Esophagus squamous epithelium (tissue), 5 donors: ENCODE results near the gene HMCN1. TPM values are rescaled to one million over a fixed set of nuclear protein-coding genes. Genes with fewer than 3 reads are reported as not detected.

Experiments used
- DNase-seq: peaks from one replicate; lab custom pipeline; 2025; lab: John Stamatoyannopoulos, UW
- H3K27ac ChIP-seq, 4 donors: fragments of 200-600 bp; sonication (generic); one replicate each; pipeline ENCODE4 v1.5.1; 2016 to 2019; ENCODE audit warnings: mild to moderate bottlenecking in 1 of 4
- H3K27me3 ChIP-seq, 4 donors: fragments of 200-600 bp; sonication (generic); 1 replicate in 3 of 4; 2 replicates in 1 of 4; pipeline versions ENCODE4 v1.5.1 to v1.6.0; 2017 to 2021; ENCODE audit warnings: antibody characterized with exemption in 1 of 4
- H3K36me3 ChIP-seq, 3 donors: fragments of 200-600 bp; sonication (generic); one replicate each; pipeline ENCODE4 v1.5.1; 2016 to 2019
- H3K4me1 ChIP-seq, 3 donors: fragments of 200-600 bp; sonication (generic); one replicate each; pipeline ENCODE4 v1.5.1; 2017 to 2019
- H3K4me3 ChIP-seq, 4 donors: fragments of 200-600 bp; sonication (generic); 1 replicate in 3 of 4; 2 replicates in 1 of 4; pipeline ENCODE4 v1.5.1; 2016 to 2019; ENCODE audit warnings: mild to moderate bottlenecking in 2 of 4, moderate library complexity in 1 of 4
- H3K9me3 ChIP-seq, 3 donors: fragments of 200-600 bp; sonication (generic); one replicate each; pipeline ENCODE4 v1.5.1; 2016 to 2019
- POLR2A ChIP-seq, 4 donors: fragments of 450-650 bp; IDR thresholded peaks; one replicate each; pipeline ENCODE4 v1.6.1; 2017; ENCODE audit warnings: antibody characterized with exemption in 4 of 4, mild to moderate bottlenecking in 4 of 4, moderate library complexity in 3 of 4
- WGBS, 2 donors: methylation state at CpG; one replicate each; pipeline ENCODE4 v1.1.5; 2018; 5-methylcytosine and 5-hydroxymethylcytosine counted together
- intact Hi-C: fragments of 100-400 bp; cut with DNase I; formaldehyde crosslinking; loops from one replicate; pipeline ENCODE4 v1.15.0; 2022
- total RNA-seq, 4 donors: library from RNA; depleted of rRNA; stranded (reverse); fragments of >200 nt; gene quantifications; one replicate each; pipeline ENCODE4 v1.1.0, GENCODE V29; 2016
- TF ChIP-seq, protein P1 (sequence below), 6 experiments: fragments of 450-650 bp in 4 of 6; fragments of 200-600 bp in 2 of 6; sonication (generic) in 2 of 6; IDR thresholded peaks; one replicate each; pipeline ENCODE4 v1.5.1; 2016 to 2019; ENCODE audit warnings: antibody characterized with exemption in 6 of 6, mild to moderate bottlenecking in 4 of 6, moderate library complexity in 4 of 6
- donor health status: DM: yes; HTN: yes; CAD: no.

The HMCN1 gene
- total RNA-seq, 4 donors from 2014 or later = 0.49 to 6.7 (median 3.3) TPM

DNA sequence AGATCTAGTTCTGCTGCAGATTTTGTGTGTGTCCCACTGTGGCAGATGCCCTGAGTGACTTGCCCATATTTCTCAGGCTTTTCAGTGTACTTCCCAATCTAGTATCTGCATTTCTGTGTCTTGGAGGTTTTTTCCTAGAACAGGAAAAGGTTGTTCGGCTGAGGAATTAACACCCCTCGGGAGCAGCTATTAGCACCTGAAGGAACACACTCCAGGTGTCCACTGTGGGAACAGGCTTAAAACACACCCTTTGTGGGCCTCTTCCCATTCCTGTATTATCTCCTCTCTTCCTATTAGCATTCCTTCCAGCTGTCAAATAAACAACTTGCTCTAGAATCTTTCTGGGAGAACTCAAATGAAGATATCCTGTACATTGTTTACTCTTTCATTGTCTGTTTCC, 178.3 kb downstream of the HMCN1 start:
- WGBS, 2 donors = 68 to 78% methylated on average over 2 of the region's 2 CpGs

DNA sequence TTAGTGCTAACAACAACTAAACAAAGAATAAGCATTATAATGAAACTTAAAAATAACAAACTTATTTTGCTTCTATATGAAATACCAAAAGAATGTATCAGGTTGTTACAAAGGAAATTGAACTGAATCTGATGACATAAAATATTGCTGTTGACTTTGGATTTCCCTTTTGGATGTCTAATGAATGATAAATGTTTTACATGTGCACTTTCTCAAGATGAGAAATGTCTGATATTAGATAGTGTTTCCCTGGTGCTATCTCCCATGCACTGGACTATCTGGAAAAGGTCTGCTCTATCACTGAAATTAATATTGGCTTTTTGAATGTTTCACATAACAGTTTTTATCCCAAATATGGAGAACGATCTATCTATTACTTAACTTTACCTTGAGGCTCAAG, 179.9 kb downstream of the HMCN1 start:
- Histone ChIP-seq H3K27me3 (no peaks in the 10 kb centered on the region), H3K36me3 (no peaks in the 10 kb centered on the region), H3K4me3 (no peak overlapping the region), H3K4me1 (no peaks in the 10 kb centered on the region), H3K9me3 (no peaks in the 10 kb centered on the region), H3K27ac (no peak overlapping the region)
- 77 to 84% methylated on average over 1 of the region's 1 CpG for WGBS, 2 donors
- intact Hi-C loops = no loop called here
- no peak for DNase-seq
- TF ChIP-seq, protein P1, sequence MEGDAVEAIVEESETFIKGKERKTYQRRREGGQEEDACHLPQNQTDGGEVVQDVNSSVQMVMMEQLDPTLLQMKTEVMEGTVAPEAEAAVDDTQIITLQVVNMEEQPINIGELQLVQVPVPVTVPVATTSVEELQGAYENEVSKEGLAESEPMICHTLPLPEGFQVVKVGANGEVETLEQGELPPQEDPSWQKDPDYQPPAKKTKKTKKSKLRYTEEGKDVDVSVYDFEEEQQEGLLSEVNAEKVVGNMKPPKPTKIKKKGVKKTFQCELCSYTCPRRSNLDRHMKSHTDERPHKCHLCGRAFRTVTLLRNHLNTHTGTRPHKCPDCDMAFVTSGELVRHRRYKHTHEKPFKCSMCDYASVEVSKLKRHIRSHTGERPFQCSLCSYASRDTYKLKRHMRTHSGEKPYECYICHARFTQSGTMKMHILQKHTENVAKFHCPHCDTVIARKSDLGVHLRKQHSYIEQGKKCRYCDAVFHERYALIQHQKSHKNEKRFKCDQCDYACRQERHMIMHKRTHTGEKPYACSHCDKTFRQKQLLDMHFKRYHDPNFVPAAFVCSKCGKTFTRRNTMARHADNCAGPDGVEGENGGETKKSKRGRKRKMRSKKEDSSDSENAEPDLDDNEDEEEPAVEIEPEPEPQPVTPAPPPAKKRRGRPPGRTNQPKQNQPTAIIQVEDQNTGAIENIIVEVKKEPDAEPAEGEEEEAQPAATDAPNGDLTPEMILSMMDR (IDR thresholded peaks at IDR 0.05) = no peak
- no peak for TF ChIP-seq POLR2A (IDR thresholded peaks at IDR 0.05)

More for the DNA sequence above, 178.3 kb downstream of the HMCN1 start:
- intact Hi-C loops = no loop called here
- TF ChIP-seq POLR2A (IDR thresholded peaks at IDR 0.05) = no peak
- TF ChIP-seq, protein P1 (IDR thresholded peaks at IDR 0.05) = no peak
- H3K36me3 ChIP-seq = no peaks in the 10 kb centered on the region
- H3K27ac ChIP-seq = no peak overlapping the region
- H3K4me3 ChIP-seq = no peak overlapping the region
- no peaks in the 10 kb centered on the region for H3K27me3 ChIP-seq
- DNase-seq = no peak
- no peaks in the 10 kb centered on the region for H3K4me1 ChIP-seq
- H3K9me3 ChIP-seq = no peaks in the 10 kb centered on the region

DNA sequence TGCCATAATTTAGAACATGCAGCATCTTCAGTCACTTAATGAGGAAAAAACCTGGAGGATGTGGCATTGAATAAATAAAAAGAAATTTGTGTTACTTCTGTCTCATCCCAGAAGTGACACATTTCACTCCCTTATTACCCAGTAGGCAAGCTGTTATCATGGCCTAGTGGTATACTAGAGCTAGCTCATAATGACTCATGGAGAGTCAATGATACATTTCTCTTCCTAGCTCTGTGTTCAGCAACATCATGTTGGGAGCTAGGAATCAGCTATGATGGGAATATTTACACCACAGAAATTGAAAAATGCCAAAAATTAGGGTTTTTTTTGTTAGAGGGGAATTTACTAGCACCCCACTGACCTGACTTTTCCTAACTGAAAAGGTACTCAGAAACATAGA, 182.7 kb downstream of the HMCN1 start:
- Histone ChIP-seq H3K4me1 (no peaks in the 10 kb centered on the region), H3K4me3 (no peak overlapping the region), H3K9me3 (no peaks in the 10 kb centered on the region), H3K36me3 (no peaks in the 10 kb centered on the region), H3K27me3 (no peaks in the 10 kb centered on the region), H3K27ac (no peak overlapping the region)
- DNase-seq = no peak
- intact Hi-C loops = no loop called here
- TF ChIP-seq, protein P1 (IDR thresholded peaks at IDR 0.05) = no peak
- TF ChIP-seq POLR2A (IDR thresholded peaks at IDR 0.05) = no peak

DNA sequence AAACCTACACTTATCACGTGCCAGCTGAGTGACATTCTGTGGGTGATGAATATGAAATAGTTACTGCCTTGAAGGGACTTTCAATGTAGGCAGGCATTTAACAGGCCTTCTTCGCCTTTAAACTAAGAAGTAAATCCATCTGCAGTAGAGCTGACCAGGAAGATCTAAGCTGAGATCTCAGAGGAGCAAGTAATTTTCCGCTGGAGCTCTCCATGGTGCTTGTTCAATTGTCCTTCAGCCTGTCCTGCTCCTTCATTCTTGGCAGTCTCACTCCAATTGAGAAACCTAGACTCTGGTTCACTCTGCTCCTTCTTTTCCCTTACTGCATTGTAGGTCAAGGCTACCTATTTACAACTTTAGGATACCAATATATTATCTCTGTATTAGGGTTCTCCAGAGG, 183.5 kb downstream of the HMCN1 start:
- H3K27ac ChIP-seq = no peak overlapping the region
- no peak for DNase-seq
- no peaks in the 10 kb centered on the region for H3K4me1 ChIP-seq
- whole genome bisulfite sequencing, 2 donors = 93 to 94% methylated on average over 3 of the region's 3 CpGs
- no peak overlapping the region for H3K4me3 ChIP-seq
- intact Hi-C loops = no loop called here
- no peaks in the 10 kb centered on the region for H3K27me3 ChIP-seq
- H3K36me3 ChIP-seq = no peaks in the 10 kb centered on the region
- TF ChIP-seq, protein P1 (IDR thresholded peaks at IDR 0.05) = no peak
- no peak for TF ChIP-seq POLR2A (IDR thresholded peaks at IDR 0.05)
- no peaks in the 10 kb centered on the region for H3K9me3 ChIP-seq

DNA sequence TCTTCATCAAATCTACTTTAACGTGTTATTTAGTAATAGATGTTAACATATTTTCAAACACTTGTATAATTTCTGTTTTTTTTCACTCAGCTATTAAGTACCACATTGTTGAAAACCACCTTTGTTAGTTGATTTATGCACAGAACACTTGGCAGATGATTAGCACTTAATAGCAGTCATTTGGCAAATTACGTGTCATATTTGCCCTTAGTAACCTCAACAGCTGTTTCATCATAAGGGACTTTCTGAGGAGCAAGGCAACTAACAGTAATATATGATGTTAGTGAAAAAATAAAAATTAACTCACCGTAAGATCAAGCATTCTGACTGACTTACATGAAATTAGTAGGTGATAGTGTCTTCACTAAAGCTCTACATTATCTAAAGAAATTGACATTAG, 186.4 kb downstream of the HMCN1 start:
- 30 to 34% methylated on average over 3 of the region's 3 CpGs for WGBS, 2 donors
- intact Hi-C loops = no loop called here

More for the DNA sequence above, 186.4 kb downstream of the HMCN1 start:
- no peak for DNase-seq
- H3K9me3 ChIP-seq = no peaks in the 10 kb centered on the region
- no peaks in the 10 kb centered on the region for H3K27me3 ChIP-seq
- no peaks in the 10 kb centered on the region for H3K4me1 ChIP-seq
- H3K27ac ChIP-seq = no peak overlapping the region
- no peak overlapping the region for H3K4me3 ChIP-seq
- TF ChIP-seq POLR2A (IDR thresholded peaks at IDR 0.05) = no peak
- TF ChIP-seq, protein P1 (IDR thresholded peaks at IDR 0.05) = no peak
- no peaks in the 10 kb centered on the region for H3K36me3 ChIP-seq
